SW 1271 (cell line): ENCODE measurements around the gene EIF3M.

Source experiments
- DNase-seq, 2 experiments: peaks; one replicate each; lab custom pipeline; 2025; lab: John Stamatoyannopoulos, UW

Gene EIF3M

GRCh38 chr11:32583459-32584271 is at the start of gene EIF3M:
Gene EIF3M, plus strand, starts transcription at chr11:32583831. Its CDS starts 57 bp downstream, at chr11:32583888.
- DNase-seq, result peak; percentile 80 to 95

- DNase-seq, result no peak
These were observed 44.8 kb upstream of the EIF3M start for GRCh38 chr11:32538804-32539203.

- DNase-seq, result no peak
These were observed 33.9 kb upstream of the EIF3M start for GRCh38 chr11:32549611-32550187.

- DNase-seq, result no peak
These were observed 33.4 kb upstream of the EIF3M start for GRCh38 chr11:32550207-32550606.

- DNase-seq, result no peak
These were observed 28.5 kb upstream of the EIF3M start for GRCh38 chr11:32555091-32555490.

GRCh38 chr11:32555895-32556294 is 27.7 kb upstream of the EIF3M start:
- DNase-seq, result no peak

- DNase-seq, result no peak
These were observed 21.8 kb upstream of the EIF3M start for GRCh38 chr11:32561835-32562234.

GRCh38 chr11:32562839-32563599 is 20.6 kb upstream of the EIF3M start:
- no peak for DNase-seq

- no peak for DNase-seq
These were observed 20.1 kb upstream of the EIF3M start for GRCh38 chr11:32563600-32563959.

GRCh38 chr11:32566517-32566916 is 17.1 kb upstream of the EIF3M start:
- DNase-seq, result no peak

- no peak for DNase-seq
These were observed 16.5 kb upstream of the EIF3M start for GRCh38 chr11:32567154-32567553.

- DNase-seq, result no peak
These were observed 14.2 kb upstream of the EIF3M start for GRCh38 chr11:32569313-32569881.

GRCh38 chr11:32571039-32571438 is 12.6 kb upstream of the EIF3M start:
- no peak for DNase-seq

- DNase-seq, result no peak
These were observed 10.4 kb upstream of the EIF3M start for GRCh38 chr11:32573228-32573627.

- DNase-seq, result no peak
These were observed 9.2 kb upstream of the EIF3M start for GRCh38 chr11:32574421-32574820.

GRCh38 chr11:32575070-32575469 is 8.6 kb upstream of the EIF3M start:
- DNase-seq, result no peak

- no peak for DNase-seq
These were observed 7.2 kb upstream of the EIF3M start for GRCh38 chr11:32576456-32576855.

GRCh38 chr11:32580967-32581366 is 2.7 kb upstream of the EIF3M start:
- DNase-seq, result no peak

- DNase-seq, result no peak
These were observed 2.1 kb upstream of the EIF3M start for GRCh38 chr11:32581556-32581955.

- no peak for DNase-seq
These were observed 1.3 kb downstream of the EIF3M start for GRCh38 chr11:32584921-32585320.

GRCh38 chr11:32586576-32587190 is 3.1 kb downstream of the EIF3M start:
- peak; percentile 26 to 40 for DNase-seq

GRCh38 chr11:32594272-32594671 is 10.6 kb downstream of the EIF3M start:
- no peak for DNase-seq
